Naive thymus-derived CD4-positive, alpha-beta T cell (primary cell): ENCODE data around the gene TMEM61. TPM values are rescaled to one million over a fixed set of nuclear protein-coding genes. Genes with fewer than 3 reads are reported as not detected.
"Not testable (repeated sequence)": the region's sequence is repeated elsewhere in the genome, so short reads cannot be mapped to it uniquely, and the experiment has no call there.

Experiments
- ATAC-seq: fragments of 150-1000 bp; cut with Tn5 transposase; 2 replicates; pipeline ENCODE4 v1.10.0; 2021; ENCODE audit warnings: mild to moderate bottlenecking, moderate library complexity
- CTCF ChIA-PET: fragments of 350-600 bp; sonication (Branson Sonifier 250); formaldehyde crosslinking; loops from one replicate; lab custom pipeline; 2021; ENCODE audit warnings: antibody characterized with exemption; lab: Charles Lee
- POLR2A ChIA-PET: fragments of 350-600 bp; sonication (Branson Sonifier 250); formaldehyde crosslinking; loops from one replicate; lab custom pipeline; 2021; ENCODE audit warnings: antibody characterized with exemption, inconsistent platforms; lab: Charles Lee
- DNase-seq, 9 donors: peaks; one replicate each; pipeline versions ENCODE4 v3.0.0 to v3.0.0-alpha.2; 2020 to 2022; ENCODE audit warnings: mixed read lengths in 1 of 9
- H3K27ac ChIP-seq: one replicate; pipeline ENCODE4 v1.7.0; 2013; ENCODE audit warnings: mild to moderate bottlenecking, low read depth, low read length, moderate library complexity
- H3K27me3 ChIP-seq, 2 donors: one replicate each; pipeline ENCODE4 v1.7.0; 2013; ENCODE audit warnings: low read length in 2 of 2, mild to moderate bottlenecking in 2 of 2, moderate library complexity in 2 of 2; ENCODE audit not compliant: control insufficient read depth in 2 of 2, insufficient read depth in 2 of 2
- H3K36me3 ChIP-seq, 3 experiments: 1 replicate in 2 of 3; 2 replicates in 1 of 3; pipeline ENCODE4 v1.7.0; 2013; ENCODE audit warnings: low read length in 3 of 3, mild to moderate bottlenecking in 3 of 3, moderate library complexity in 1 of 3; ENCODE audit not compliant: insufficient read depth in 3 of 3, control insufficient read depth in 2 of 3
- H3K4me1 ChIP-seq, 2 donors: one replicate each; pipeline ENCODE4 v1.7.0; 2013; ENCODE audit warnings: low read length in 2 of 2, mild to moderate bottlenecking in 2 of 2, moderate library complexity in 1 of 2; ENCODE audit not compliant: control insufficient read depth in 2 of 2, insufficient read depth in 2 of 2
- H3K4me3 ChIP-seq: 2 replicates; pipeline ENCODE4 v1.7.0; 2013; ENCODE audit warnings: mild to moderate bottlenecking, low read length
- H3K9me3 ChIP-seq, 3 experiments: 1 replicate in 2 of 3; 2 replicates in 1 of 3; pipeline ENCODE4 v1.7.0; 2013; ENCODE audit warnings: low read length in 3 of 3; ENCODE audit not compliant: control insufficient read depth in 2 of 3
- H3K27ac Mint-ChIP-seq, 9 donors: one replicate each; pipeline ENCODE4 v1.8.0; 2020 to 2022; ENCODE audit warnings: mixed read lengths in 9 of 9, mild to moderate bottlenecking in 8 of 9, moderate library complexity in 5 of 9, inconsistent platforms in 2 of 9
- H3K27me3 Mint-ChIP-seq, 5 donors: one replicate each; pipeline ENCODE4 v1.8.0; 2021 to 2022; ENCODE audit warnings: mixed read lengths in 5 of 5, mild to moderate bottlenecking in 1 of 5
- H3K36me3 Mint-ChIP-seq, 5 donors: one replicate each; pipeline ENCODE4 v1.8.0; 2020 to 2022; ENCODE audit warnings: mixed read lengths in 5 of 5, mild to moderate bottlenecking in 3 of 5, inconsistent platforms in 1 of 5
- H3K4me1 Mint-ChIP-seq, 7 donors: one replicate each; pipeline ENCODE4 v1.8.0; 2020 to 2022; ENCODE audit warnings: mixed read lengths in 7 of 7, mild to moderate bottlenecking in 3 of 7, inconsistent platforms in 1 of 7
- H3K4me3 Mint-ChIP-seq, 10 donors: one replicate each; pipeline ENCODE4 v1.8.0; 2020 to 2022; ENCODE audit warnings: mild to moderate bottlenecking in 10 of 10, mixed read lengths in 10 of 10, moderate library complexity in 6 of 10, inconsistent platforms in 2 of 10
- H3K9me3 Mint-ChIP-seq, 11 donors: one replicate each; pipeline ENCODE4 v1.8.0; 2020 to 2022; ENCODE audit warnings: mixed read lengths in 11 of 11, mild to moderate bottlenecking in 4 of 11, inconsistent platforms in 1 of 11, moderate library complexity in 1 of 11
- intact Hi-C, 2 donors: fragments of 100-400 bp; cut with micrococcal nuclease; formaldehyde crosslinking; loops; one replicate each; pipeline ENCODE4 v1.15.1; 2023
- polyA plus RNA-seq, 2 donors: library from polyadenylated mRNA; unstranded; fragments of 300-500 nt; fragmentation: Illumina TruSeq; gene quantifications; one replicate each; pipeline ENCODE4 v1.2.3, GENCODE V29; 2021
- total RNA-seq, 6 experiments: library from RNA in 5 of 6; stranded (reverse) in 5 of 6; gene quantifications; 1 replicate in 5 of 6; 2 replicates in 1 of 6; pipeline ENCODE4 v1.2.3 and lab custom pipeline; 2021 to 2026

Gene TMEM61
- total RNA-seq (not detected), polyA plus RNA-seq (not detected), total RNA-seq (lab: John Stamatoyannopoulos, UW) (not detected)

DNA sequence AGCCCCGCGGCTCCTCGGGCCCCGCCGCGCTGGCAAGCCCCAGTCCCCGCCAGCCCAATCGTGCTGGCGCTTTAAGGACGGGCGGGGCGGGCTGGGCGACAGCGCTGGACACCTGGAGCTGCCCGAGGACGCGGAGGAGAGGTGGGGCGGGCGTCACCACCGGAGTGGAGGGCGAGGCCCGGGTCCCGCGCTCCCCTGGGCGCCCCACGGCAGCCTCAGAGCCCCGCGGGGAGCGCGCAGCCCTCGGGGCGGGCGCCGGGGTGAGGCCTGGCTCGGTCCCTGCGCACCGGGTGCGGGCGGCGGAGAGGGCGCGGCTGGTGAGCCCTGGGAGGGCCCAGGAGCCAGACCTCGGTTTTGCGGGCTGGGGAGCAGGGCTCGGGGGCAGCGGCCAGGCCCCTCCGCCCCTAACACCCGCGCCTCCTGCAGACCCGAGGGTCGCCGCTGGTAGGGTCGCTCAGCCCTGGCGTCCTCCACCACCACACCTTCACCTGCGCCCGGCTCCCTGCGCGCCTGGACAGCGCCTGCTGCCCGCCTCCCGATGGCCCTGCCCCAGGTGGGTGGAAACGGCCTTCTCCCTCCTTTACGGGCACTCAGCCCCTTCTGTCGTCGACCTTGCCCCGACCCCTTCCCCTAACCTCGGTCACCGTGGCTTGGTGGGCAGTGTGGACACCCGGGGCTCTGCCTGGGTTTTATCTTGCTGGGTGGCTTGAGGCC, at the start of gene TMEM61:
Gene TMEM61, plus strand, starts transcription at position 101 of the 714 bp plus-strand sequence. Its CDS starts 438 bp downstream, at position 539.
- CTCF ChIA-PET: no interaction called here

DNA sequence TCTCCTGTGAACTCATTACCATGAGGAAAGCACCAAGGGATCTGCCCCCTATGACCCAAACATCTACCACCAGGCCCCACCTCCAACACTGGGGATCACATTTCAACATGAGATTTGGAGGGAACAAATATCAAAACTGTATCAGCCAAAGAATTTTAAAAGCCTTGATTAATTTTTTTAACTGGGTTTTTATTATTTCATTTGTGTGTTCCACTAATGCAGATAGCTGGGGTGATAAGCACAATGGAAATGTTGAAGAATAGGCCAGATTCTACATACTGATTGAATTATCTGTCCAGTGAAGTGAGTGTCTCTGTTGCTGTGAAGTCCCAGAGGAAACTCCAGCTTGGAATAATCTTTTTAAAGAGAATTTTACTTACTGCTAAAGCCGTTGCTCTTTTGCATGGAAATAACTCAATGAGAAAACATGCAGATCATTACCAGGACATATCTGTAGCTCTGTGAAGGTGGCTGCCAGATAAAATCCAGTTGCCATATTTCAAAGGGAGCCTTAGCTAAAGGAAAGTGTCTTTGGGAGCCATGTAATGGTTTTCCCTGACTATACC, 49.1 kb upstream of the TMEM61 start:
- Histone ChIP-seq H3K9me3 (no peaks in the 10 kb centered on the region), H3K4me3 (no peak overlapping the region), H3K27me3 (no peaks in the 10 kb centered on the region), H3K27ac (no peak overlapping the region), H3K36me3 (no peaks in the 10 kb centered on the region), H3K4me1 (no peaks in the 10 kb centered on the region)
- H3K4me1 Mint-ChIP-seq: peaks cover 0 to 1% (median 0%) of the 10 kb centered on the region in 7 donors
- ChIA-PET POLR2A (no interaction called here), CTCF (interaction anchor here (1.9 kb wide), 1 partner anchor 18 kb away, joined by 4 read pairs; no protein-coding TSS in a partner anchor)
- H3K36me3 Mint-ChIP-seq: peaks cover 0 to 5% (median 0%) of the 10 kb centered on the region in 5 donors
- DNase-seq (no peak), ATAC-seq (no peak)
- H3K4me3 Mint-ChIP-seq: no peak overlapping the region
- peaks cover 5 to 26% (median 10%) of the 10 kb centered on the region in 5 donors for H3K27me3 Mint-ChIP-seq
- H3K27ac Mint-ChIP-seq: no peak overlapping the region
- H3K9me3 Mint-ChIP-seq: peaks cover 0 to 7% (median 4%) of the 10 kb centered on the region in 11 donors
- intact Hi-C loops: no loop called here

More for the DNA sequence above, at the start of gene TMEM61:
- POLR2A ChIA-PET: no interaction called here
- no peaks in the 10 kb centered on the region for H3K4me1 ChIP-seq
- no peaks in the 10 kb centered on the region for H3K36me3 ChIP-seq
- no peak for DNase-seq
- H3K27ac Mint-ChIP-seq: peak within 1 kb of the TSS in 1 of 9 donors; percentile 30
- no peak within 1 kb of the TSS for H3K4me3 ChIP-seq
- peaks cover 0 to 5% of the 10 kb centered on the region in 2 donors for H3K27me3 ChIP-seq
- ATAC-seq: no peak
- intact Hi-C loops: no loop called here
- peak within 1 kb of the TSS in 1 of 10 donors; percentile 27 for H3K4me3 Mint-ChIP-seq
- H3K27me3 Mint-ChIP-seq: peaks cover 26 to 56% (median 41%) of the 10 kb centered on the region in 5 donors
- H3K9me3 Mint-ChIP-seq: no peaks in the 10 kb centered on the region
- no peaks in the 10 kb centered on the region for H3K9me3 ChIP-seq
- H3K27ac ChIP-seq: no peak within 1 kb of the TSS
- H3K36me3 Mint-ChIP-seq: no peaks in the 10 kb centered on the region
- H3K4me1 Mint-ChIP-seq: peaks cover 0 to 7% (median 0%) of the 10 kb centered on the region in 7 donors

DNA sequence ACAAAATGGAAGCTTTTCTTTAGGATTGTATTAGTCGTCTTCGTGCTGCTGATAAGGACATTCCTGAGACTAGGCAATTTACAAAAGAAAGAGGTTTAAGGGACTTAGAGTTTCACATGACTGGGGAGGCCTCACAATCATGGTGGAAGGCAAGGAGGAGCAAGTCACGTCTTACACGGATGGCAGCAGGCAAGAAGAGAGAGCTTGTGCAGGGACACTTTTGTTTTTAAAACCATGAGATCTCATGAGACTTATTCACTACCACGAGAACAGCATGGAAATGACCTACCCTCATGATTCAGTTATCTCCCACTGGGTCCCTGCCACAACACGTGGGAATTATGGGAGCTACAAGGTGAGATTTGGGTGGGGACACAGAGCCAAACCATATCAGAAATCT, 46.3 kb upstream of the TMEM61 start:
- H3K4me3 ChIP-seq, H3K27ac ChIP-seq, H3K4me1 ChIP-seq, H3K4me1 Mint-ChIP-seq, H3K36me3 ChIP-seq, H3K4me3 Mint-ChIP-seq, H3K9me3 Mint-ChIP-seq, intact Hi-C loops, ATAC-seq, H3K36me3 Mint-ChIP-seq, H3K9me3 ChIP-seq, H3K27me3 ChIP-seq, DNase-seq, H3K27ac Mint-ChIP-seq: not testable (repeated sequence)
- CTCF ChIA-PET: interaction anchor here (0.8 kb wide), 1 partner anchor 12 kb away, joined by 3 read pairs; no protein-coding TSS in a partner anchor
- H3K27me3 Mint-ChIP-seq: peaks cover 10 to 48% (median 12%) of the 10 kb centered on the region in 5 donors
- POLR2A ChIA-PET: interaction anchor here (0.6 kb wide), 1 partner anchor 14 kb away, joined by 3 read pairs; no protein-coding TSS in a partner anchor

DNA sequence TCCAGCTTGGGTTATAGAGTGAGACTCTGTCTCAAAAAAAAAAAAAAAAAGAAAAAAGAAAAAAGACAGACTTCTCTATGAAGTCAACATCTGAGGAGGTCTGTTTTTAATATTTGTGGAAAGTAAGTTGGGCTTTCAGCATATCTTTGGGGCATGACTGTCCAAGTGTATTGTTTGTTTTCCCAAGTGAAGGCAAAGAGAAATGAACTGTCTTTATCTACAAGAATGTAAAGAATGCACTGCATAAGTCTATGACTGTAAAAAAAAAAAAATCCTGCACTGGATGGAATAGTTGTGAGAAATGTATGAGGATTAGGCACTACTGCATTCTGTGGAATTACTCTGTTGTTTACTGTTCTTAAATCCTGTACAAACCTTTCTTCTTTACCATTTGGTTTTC, 45.6 kb upstream of the TMEM61 start:
- Mint-ChIP-seq H3K27me3 (peaks cover 10 to 53% (median 12%) of the 10 kb centered on the region in 5 donors), H3K9me3 (peaks cover 2 to 8% (median 4%) of the 10 kb centered on the region in 11 donors), H3K27ac (no peak overlapping the region), H3K36me3 (peaks cover 0 to 5% (median 0%) of the 10 kb centered on the region in 5 donors), H3K4me3 (no peak overlapping the region), H3K4me1 (peaks cover 3 to 13% (median 12%) of the 10 kb centered on the region in 7 donors)
- ATAC-seq (no peak), DNase-seq (no peak)
- H3K4me3 ChIP-seq: no peak overlapping the region
- no peaks in the 10 kb centered on the region for H3K9me3 ChIP-seq
- H3K4me1 ChIP-seq: peaks cover 0 to 4% of the 10 kb centered on the region in 2 donors
- H3K27ac ChIP-seq: no peak overlapping the region
- no peaks in the 10 kb centered on the region for H3K27me3 ChIP-seq
- no peaks in the 10 kb centered on the region for H3K36me3 ChIP-seq
- CTCF ChIA-PET: no interaction called here
- intact Hi-C loops: no loop called here
- POLR2A ChIA-PET: interaction anchor here (0.6 kb wide), 1 partner anchor 15 kb away, joined by 3 read pairs; no protein-coding TSS in a partner anchor

DNA sequence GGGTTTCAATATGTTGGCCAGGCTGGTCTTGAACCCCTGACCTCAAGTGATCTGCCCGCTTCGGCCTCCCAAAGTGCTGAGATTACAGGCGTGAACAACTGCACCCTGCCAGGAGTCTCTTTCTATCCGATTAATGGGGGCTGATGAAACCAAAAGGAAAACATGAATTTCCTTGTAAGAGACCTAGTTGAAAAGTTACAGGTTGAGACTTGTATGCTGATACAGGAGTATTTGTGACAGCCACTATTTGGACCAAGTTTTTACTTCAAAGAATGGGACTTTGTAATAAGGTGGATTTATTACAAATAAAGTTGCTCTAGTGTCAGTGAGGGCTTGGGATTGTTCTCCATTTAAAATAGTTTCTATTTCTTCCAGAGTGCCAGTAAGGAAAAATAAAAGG, 43.6 kb upstream of the TMEM61 start:
- ATAC-seq (no peak), DNase-seq (no peak)
- Histone ChIP-seq H3K4me1 (peaks cover 0 to 7% of the 10 kb centered on the region in 2 donors), H3K9me3 (no peaks in the 10 kb centered on the region), H3K27ac (no peak overlapping the region), H3K4me3 (no peak overlapping the region), H3K27me3 (no peaks in the 10 kb centered on the region), H3K36me3 (no peaks in the 10 kb centered on the region)
- CTCF ChIA-PET: no interaction called here
- H3K27me3 Mint-ChIP-seq: peaks cover 10 to 54% (median 12%) of the 10 kb centered on the region in 5 donors
- intact Hi-C loops: no loop called here
- peaks cover 0 to 8% (median 4%) of the 10 kb centered on the region in 11 donors for H3K9me3 Mint-ChIP-seq
- peaks cover 0 to 5% (median 0%) of the 10 kb centered on the region in 5 donors for H3K36me3 Mint-ChIP-seq
- H3K4me1 Mint-ChIP-seq: peaks cover 3 to 21% (median 15%) of the 10 kb centered on the region in 7 donors
- POLR2A ChIA-PET: no interaction called here
- H3K4me3 Mint-ChIP-seq: no peak overlapping the region
- H3K27ac Mint-ChIP-seq: no peak overlapping the region

DNA sequence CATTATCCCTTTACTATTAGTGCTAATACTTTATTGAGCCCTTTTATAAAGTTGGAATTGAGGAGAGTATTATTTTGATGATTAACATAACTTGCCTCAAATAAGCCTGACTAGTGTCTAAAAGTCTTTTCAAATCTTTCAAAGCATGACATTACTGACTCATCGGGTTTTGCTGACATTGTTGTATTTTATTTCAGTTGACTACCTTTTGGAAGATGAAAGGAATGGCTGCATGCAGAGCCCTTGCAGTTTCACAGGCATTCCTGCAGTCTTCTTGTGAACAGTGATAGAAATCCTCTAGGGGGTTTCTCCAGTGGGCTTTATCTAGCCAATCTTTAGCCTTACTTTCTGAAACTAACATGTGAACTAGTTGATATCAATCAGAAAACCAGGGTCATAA, 43.0 kb upstream of the TMEM61 start:
- no peaks in the 10 kb centered on the region for H3K36me3 ChIP-seq
- no peaks in the 10 kb centered on the region for H3K9me3 ChIP-seq
- DNase-seq (no peak), ATAC-seq (no peak)
- no peak overlapping the region for H3K27ac Mint-ChIP-seq
- peaks cover 10 to 54% (median 12%) of the 10 kb centered on the region in 5 donors for H3K27me3 Mint-ChIP-seq
- H3K36me3 Mint-ChIP-seq: peaks cover 0 to 5% (median 0%) of the 10 kb centered on the region in 5 donors
- intact Hi-C loops: no loop called here
- CTCF ChIA-PET: no interaction called here
- peaks cover 0 to 7% of the 10 kb centered on the region in 2 donors for H3K4me1 ChIP-seq
- no peaks in the 10 kb centered on the region for H3K27me3 ChIP-seq
- POLR2A ChIA-PET: no interaction called here
- H3K27ac ChIP-seq: no peak overlapping the region
- no peak overlapping the region for H3K4me3 ChIP-seq
- no peak overlapping the region for H3K4me3 Mint-ChIP-seq
- peaks cover 3 to 21% (median 15%) of the 10 kb centered on the region in 7 donors for H3K4me1 Mint-ChIP-seq
- peaks cover 0 to 8% (median 4%) of the 10 kb centered on the region in 11 donors for H3K9me3 Mint-ChIP-seq
